Activated T-helper 1 cell treated with anti-CD3 and anti-CD28 coated beads, Interleukin-12 subunit alpha, Interleukin-12 subunit beta, Interleukin-2, Interleukin-4 antibody, amounts not matched to agents 30 ng/mL and 10 ng/mL and 1 ng/mL, durations not matched to agents 14 hours and 24 hours and 36 hours (primary cell): ENCODE data around the gene RPRD1A. TPM values are rescaled to one million over a fixed set of nuclear protein-coding genes. Genes with fewer than 3 reads are reported as not detected.
"Not testable (repeated sequence)": the region's sequence is repeated elsewhere in the genome, so short reads cannot be mapped to it uniquely, and the experiment has no call there.

Experiments
- DNase-seq: peaks from one replicate; pipeline ENCODE4 v3.0.0; 2021; ENCODE audit warnings: low spot score
- H3K27ac Mint-ChIP-seq: one replicate; pipeline ENCODE4 v1.8.0; 2021; ENCODE audit warnings: mild to moderate bottlenecking, mixed read lengths
- H3K27me3 Mint-ChIP-seq: one replicate; pipeline ENCODE4 v1.8.0; 2022; ENCODE audit warnings: mild to moderate bottlenecking, moderate library complexity, mixed read lengths; ENCODE audit not compliant: insufficient read depth
- H3K36me3 Mint-ChIP-seq: one replicate; pipeline ENCODE4 v1.8.0; 2021; ENCODE audit warnings: low read depth, mixed read lengths
- H3K4me1 Mint-ChIP-seq: one replicate; pipeline ENCODE4 v1.8.0; 2021; ENCODE audit warnings: low read depth, mixed read lengths
- H3K4me3 Mint-ChIP-seq: one replicate; pipeline ENCODE4 v1.8.0; 2021; ENCODE audit warnings: mild to moderate bottlenecking, moderate library complexity, mixed read lengths
- H3K9me3 Mint-ChIP-seq: one replicate; pipeline ENCODE4 v1.8.0; 2021; ENCODE audit warnings: mixed read lengths
- intact Hi-C: fragments of 100-400 bp; cut with micrococcal nuclease; formaldehyde crosslinking; loops from one replicate; pipeline ENCODE4 v1.15.1; 2024
- total RNA-seq: library from RNA; stranded (reverse); gene quantifications from 2 replicates; pipeline ENCODE4 v1.2.3, GENCODE V29; 2022

Gene RPRD1A
- total RNA-seq, 1 donor from 2014 or later: 20.5 TPM

- H3K27ac Mint-ChIP-seq: no peak overlapping the region
- no peak for DNase-seq
- intact Hi-C loops: loop anchor here (1.0 to 2.0 kb wide), 4 partner anchors 79 to 713 kb away; no protein-coding TSS in a partner anchor
- H3K9me3 Mint-ChIP-seq: no peaks in the 10 kb centered on the region
- H3K36me3 Mint-ChIP-seq: no peaks in the 10 kb centered on the region
- peaks cover 14% of the 10 kb centered on the region for H3K27me3 Mint-ChIP-seq
- peaks cover 7% of the 10 kb centered on the region for H3K4me1 Mint-ChIP-seq
- H3K4me3 Mint-ChIP-seq: no peak overlapping the region
These were observed 28.7 kb upstream of the RPRD1A start for GRCh38 chr18:36095936-36096519.

GRCh38 chr18:36094431-36094830 is 27.1 kb upstream of the RPRD1A start:
- Mint-ChIP-seq H3K9me3 (no peaks in the 10 kb centered on the region), H3K4me1 (peaks cover 7% of the 10 kb centered on the region), H3K27me3 (peaks cover 18% of the 10 kb centered on the region), H3K36me3 (no peaks in the 10 kb centered on the region), H3K4me3 (no peak overlapping the region), H3K27ac (no peak overlapping the region)
- intact Hi-C loops: no loop called here
- no peak for DNase-seq

- DNase-seq, H3K9me3 Mint-ChIP-seq, H3K36me3 Mint-ChIP-seq, H3K27ac Mint-ChIP-seq, intact Hi-C loops, H3K4me3 Mint-ChIP-seq, H3K4me1 Mint-ChIP-seq: not testable (repeated sequence)
- peaks cover 10% of the 10 kb centered on the region for H3K27me3 Mint-ChIP-seq
These were observed 24.8 kb upstream of the RPRD1A start for GRCh38 chr18:36092116-36092515.

GRCh38 chr18:36089001-36089400 is 21.6 kb upstream of the RPRD1A start:
- H3K9me3 Mint-ChIP-seq: no peaks in the 10 kb centered on the region
- H3K27me3 Mint-ChIP-seq: peaks cover 4% of the 10 kb centered on the region
- peaks cover 9% of the 10 kb centered on the region for H3K4me1 Mint-ChIP-seq
- H3K27ac Mint-ChIP-seq: no peak overlapping the region
- no peaks in the 10 kb centered on the region for H3K36me3 Mint-ChIP-seq
- DNase-seq: no peak
- intact Hi-C loops: no loop called here
- H3K4me3 Mint-ChIP-seq: no peak overlapping the region

GRCh38 chr18:36088256-36088655 is 20.9 kb upstream of the RPRD1A start:
- peaks cover 13% of the 10 kb centered on the region for H3K4me1 Mint-ChIP-seq
- intact Hi-C loops: no loop called here
- H3K9me3 Mint-ChIP-seq: no peaks in the 10 kb centered on the region
- H3K36me3 Mint-ChIP-seq: no peaks in the 10 kb centered on the region
- no peak for DNase-seq
- H3K27me3 Mint-ChIP-seq: peaks cover 6% of the 10 kb centered on the region
- H3K27ac Mint-ChIP-seq: no peak overlapping the region
- no peak overlapping the region for H3K4me3 Mint-ChIP-seq

- Mint-ChIP-seq H3K9me3 (peaks cover 6% of the 10 kb centered on the region), H3K27ac (no peak overlapping the region), H3K27me3 (peaks cover 11% of the 10 kb centered on the region), H3K4me3 (no peak overlapping the region), H3K36me3 (no peaks in the 10 kb centered on the region), H3K4me1 (peaks cover 18% of the 10 kb centered on the region)
- DNase-seq: no peak
- intact Hi-C loops: no loop called here
These were observed 18.8 kb upstream of the RPRD1A start for GRCh38 chr18:36086186-36086585.

GRCh38 chr18:36085195-36085594 is 17.8 kb upstream of the RPRD1A start:
- H3K4me1 Mint-ChIP-seq: peaks cover 18% of the 10 kb centered on the region
- DNase-seq: no peak

GRCh38 chr18:36083729-36084128 is 16.4 kb upstream of the RPRD1A start:
- Mint-ChIP-seq H3K4me1 (peaks cover 18% of the 10 kb centered on the region), H3K9me3 (peaks cover 26% of the 10 kb centered on the region), H3K36me3 (no peaks in the 10 kb centered on the region), H3K27me3 (peaks cover 10% of the 10 kb centered on the region), H3K27ac (no peak overlapping the region), H3K4me3 (no peak overlapping the region)
- no peak for DNase-seq
- intact Hi-C loops: loop anchor here (1.0 kb wide), 1 partner anchor 16 kb away; the partner anchor contains the start of gene RPRD1A

More at GRCh38 chr18:36085195-36085594, 17.8 kb upstream of the RPRD1A start:
- H3K36me3 Mint-ChIP-seq: no peaks in the 10 kb centered on the region
- no peak overlapping the region for H3K4me3 Mint-ChIP-seq
- intact Hi-C loops: no loop called here
- H3K27me3 Mint-ChIP-seq: peaks cover 10% of the 10 kb centered on the region
- peaks cover 16% of the 10 kb centered on the region for H3K9me3 Mint-ChIP-seq
- no peak overlapping the region for H3K27ac Mint-ChIP-seq

- H3K9me3 Mint-ChIP-seq: peaks cover 28% of the 10 kb centered on the region
- H3K4me3 Mint-ChIP-seq, DNase-seq: not testable (repeated sequence)
These were observed 13.8 kb upstream of the RPRD1A start for GRCh38 chr18:36081118-36081517.

GRCh38 chr18:36078751-36079529 is 11.6 kb upstream of the RPRD1A start:
- H3K4me3 Mint-ChIP-seq: no peak overlapping the region
- intact Hi-C loops: no loop called here
- H3K27me3 Mint-ChIP-seq: peaks cover 18% of the 10 kb centered on the region
- no peaks in the 10 kb centered on the region for H3K36me3 Mint-ChIP-seq
- peaks cover 15% of the 10 kb centered on the region for H3K4me1 Mint-ChIP-seq
- H3K27ac Mint-ChIP-seq: no peak overlapping the region
- no peak for DNase-seq
- peaks cover 28% of the 10 kb centered on the region for H3K9me3 Mint-ChIP-seq

More at GRCh38 chr18:36081118-36081517, 13.8 kb upstream of the RPRD1A start:
- intact Hi-C loops, H3K27me3 Mint-ChIP-seq, H3K36me3 Mint-ChIP-seq, H3K27ac Mint-ChIP-seq: not testable (repeated sequence)
- H3K4me1 Mint-ChIP-seq: peaks cover 18% of the 10 kb centered on the region

GRCh38 chr18:36077764-36078163 is 10.4 kb upstream of the RPRD1A start:
- H3K27ac Mint-ChIP-seq, H3K36me3 Mint-ChIP-seq, H3K4me1 Mint-ChIP-seq, DNase-seq, intact Hi-C loops, H3K4me3 Mint-ChIP-seq: not testable (repeated sequence)
- Mint-ChIP-seq H3K27me3 (peaks cover 23% of the 10 kb centered on the region), H3K9me3 (peaks cover 28% of the 10 kb centered on the region)

GRCh38 chr18:36075862-36076587 is 8.7 kb upstream of the RPRD1A start:
- intact Hi-C loops: no loop called here
- Mint-ChIP-seq H3K27ac (no peak overlapping the region), H3K9me3 (peaks cover 20% of the 10 kb centered on the region), H3K4me3 (no peak overlapping the region), H3K36me3 (no peaks in the 10 kb centered on the region), H3K27me3 (peaks cover 16% of the 10 kb centered on the region), H3K4me1 (no peaks in the 10 kb centered on the region)
- no peak for DNase-seq

- Mint-ChIP-seq H3K27ac (no peak overlapping the region), H3K4me1 (no peaks in the 10 kb centered on the region), H3K36me3 (no peaks in the 10 kb centered on the region), H3K9me3 (peaks cover 7% of the 10 kb centered on the region), H3K4me3 (no peak overlapping the region), H3K27me3 (peaks cover 15% of the 10 kb centered on the region)
- DNase-seq: no peak
- intact Hi-C loops: no loop called here
These were observed 7.1 kb upstream of the RPRD1A start for GRCh38 chr18:36074435-36074834.
